Nephron progenitor cell (in vitro differentiated cells): ENCODE measurements around the gene ACAP2.

Experiments used
- DNase-seq: peaks from one replicate; pipeline ENCODE4 v3.0.0; 2021
- H3K27ac Mint-ChIP-seq: 2 replicates; pipeline ENCODE4 v1.8.0; 2021; ENCODE audit warnings: mild to moderate bottlenecking, moderate library complexity, mixed read lengths
- H3K27me3 Mint-ChIP-seq: 2 replicates; pipeline ENCODE4 v1.8.0; 2021; ENCODE audit warnings: mild to moderate bottlenecking, low read depth, mixed read lengths; ENCODE audit not compliant: poor library complexity
- H3K36me3 Mint-ChIP-seq: 2 replicates; pipeline ENCODE4 v1.8.0; 2021; ENCODE audit warnings: low read depth, mixed read lengths
- H3K4me1 Mint-ChIP-seq: 2 replicates; pipeline ENCODE4 v1.8.0; 2021; ENCODE audit warnings: mixed read lengths
- H3K4me3 Mint-ChIP-seq: 2 replicates; pipeline ENCODE4 v1.8.0; 2021; ENCODE audit warnings: mild to moderate bottlenecking, moderate library complexity, mixed read lengths
- H3K9me3 Mint-ChIP-seq: 2 replicates; pipeline ENCODE4 v1.8.0; 2021; ENCODE audit warnings: mild to moderate bottlenecking, moderate library complexity, mixed read lengths
- TF ChIP-seq, protein P1 (sequence below): fragments of 200-600 bp; sonication (generic); IDR thresholded peaks from 2 replicates; pipeline ENCODE4 v1.5.0; 2021; ENCODE audit warnings: antibody characterized with exemption

Gene ACAP2

DNA sequence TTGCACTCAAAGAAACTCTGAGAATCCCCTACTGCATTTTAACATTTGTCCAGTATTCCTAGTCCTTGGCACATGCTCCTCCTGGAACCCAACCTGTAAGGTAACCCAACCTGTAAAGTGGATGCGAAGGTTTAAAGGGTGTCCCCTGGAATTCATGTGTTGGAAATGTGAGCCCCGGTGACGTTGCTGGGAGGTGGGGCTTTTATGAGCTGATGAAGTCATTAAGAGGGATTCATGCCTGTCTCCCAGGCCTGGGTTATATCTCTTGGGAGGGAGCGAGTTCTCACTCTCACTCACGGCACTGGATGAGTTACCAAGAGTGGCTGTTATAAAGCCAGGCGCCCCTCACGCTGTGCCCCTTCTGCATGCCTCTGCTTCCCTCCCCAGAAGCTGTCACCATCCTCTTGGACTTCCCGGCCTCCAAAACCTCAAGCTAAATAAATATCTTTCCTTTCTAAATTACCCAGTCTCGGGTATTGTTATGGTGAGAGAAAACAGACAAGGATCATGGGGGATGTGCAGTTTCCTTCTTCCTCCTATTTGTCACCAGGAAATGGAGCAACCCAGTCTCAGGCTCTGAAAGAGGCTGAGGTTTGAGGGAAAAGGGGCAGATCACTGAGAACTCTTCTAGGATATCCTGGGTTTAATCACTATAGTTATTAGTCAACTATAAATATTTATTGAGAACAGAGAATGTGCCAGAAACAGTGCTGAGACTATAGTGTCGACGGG lies 179.5 kb downstream of the ACAP2 start:
- peaks cover 34% of the 10 kb centered on the region for H3K4me1 Mint-ChIP-seq
- H3K27ac Mint-ChIP-seq = no peak overlapping the region
- no peak overlapping the region for H3K4me3 Mint-ChIP-seq
- TF ChIP-seq, protein P1, sequence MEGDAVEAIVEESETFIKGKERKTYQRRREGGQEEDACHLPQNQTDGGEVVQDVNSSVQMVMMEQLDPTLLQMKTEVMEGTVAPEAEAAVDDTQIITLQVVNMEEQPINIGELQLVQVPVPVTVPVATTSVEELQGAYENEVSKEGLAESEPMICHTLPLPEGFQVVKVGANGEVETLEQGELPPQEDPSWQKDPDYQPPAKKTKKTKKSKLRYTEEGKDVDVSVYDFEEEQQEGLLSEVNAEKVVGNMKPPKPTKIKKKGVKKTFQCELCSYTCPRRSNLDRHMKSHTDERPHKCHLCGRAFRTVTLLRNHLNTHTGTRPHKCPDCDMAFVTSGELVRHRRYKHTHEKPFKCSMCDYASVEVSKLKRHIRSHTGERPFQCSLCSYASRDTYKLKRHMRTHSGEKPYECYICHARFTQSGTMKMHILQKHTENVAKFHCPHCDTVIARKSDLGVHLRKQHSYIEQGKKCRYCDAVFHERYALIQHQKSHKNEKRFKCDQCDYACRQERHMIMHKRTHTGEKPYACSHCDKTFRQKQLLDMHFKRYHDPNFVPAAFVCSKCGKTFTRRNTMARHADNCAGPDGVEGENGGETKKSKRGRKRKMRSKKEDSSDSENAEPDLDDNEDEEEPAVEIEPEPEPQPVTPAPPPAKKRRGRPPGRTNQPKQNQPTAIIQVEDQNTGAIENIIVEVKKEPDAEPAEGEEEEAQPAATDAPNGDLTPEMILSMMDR = no peak
- H3K36me3 Mint-ChIP-seq = peaks cover 24% of the 10 kb centered on the region
- no peak for DNase-seq
- no peaks in the 10 kb centered on the region for H3K9me3 Mint-ChIP-seq
- H3K27me3 Mint-ChIP-seq = peaks cover 6% of the 10 kb centered on the region

DNA sequence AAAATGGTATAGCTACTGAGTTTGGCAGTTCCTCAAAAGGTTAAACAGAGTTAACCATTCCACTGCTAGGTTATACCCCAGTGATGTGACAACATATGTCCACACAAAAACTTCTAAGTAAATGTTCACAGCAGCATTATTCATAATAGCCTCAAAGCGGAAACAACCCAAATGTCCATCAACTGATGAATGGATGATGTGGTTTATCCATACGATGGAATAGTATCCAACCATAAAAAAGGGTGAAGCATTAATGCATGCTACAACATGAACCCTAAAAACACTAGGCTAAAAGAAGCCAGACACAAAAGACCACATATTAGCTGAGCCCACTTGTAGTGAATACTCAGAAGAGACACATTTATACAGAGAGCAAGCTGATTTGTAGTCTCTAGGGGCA lies 180.9 kb downstream of the ACAP2 start:
- Mint-ChIP-seq H3K9me3 (no peaks in the 10 kb centered on the region), H3K4me1 (peaks cover 35% of the 10 kb centered on the region), H3K4me3 (no peak overlapping the region), H3K36me3 (peaks cover 15% of the 10 kb centered on the region), H3K27ac (no peak overlapping the region), H3K27me3 (peaks cover 6% of the 10 kb centered on the region)
- TF ChIP-seq, protein P1 = no peak
- no peak for DNase-seq

DNA sequence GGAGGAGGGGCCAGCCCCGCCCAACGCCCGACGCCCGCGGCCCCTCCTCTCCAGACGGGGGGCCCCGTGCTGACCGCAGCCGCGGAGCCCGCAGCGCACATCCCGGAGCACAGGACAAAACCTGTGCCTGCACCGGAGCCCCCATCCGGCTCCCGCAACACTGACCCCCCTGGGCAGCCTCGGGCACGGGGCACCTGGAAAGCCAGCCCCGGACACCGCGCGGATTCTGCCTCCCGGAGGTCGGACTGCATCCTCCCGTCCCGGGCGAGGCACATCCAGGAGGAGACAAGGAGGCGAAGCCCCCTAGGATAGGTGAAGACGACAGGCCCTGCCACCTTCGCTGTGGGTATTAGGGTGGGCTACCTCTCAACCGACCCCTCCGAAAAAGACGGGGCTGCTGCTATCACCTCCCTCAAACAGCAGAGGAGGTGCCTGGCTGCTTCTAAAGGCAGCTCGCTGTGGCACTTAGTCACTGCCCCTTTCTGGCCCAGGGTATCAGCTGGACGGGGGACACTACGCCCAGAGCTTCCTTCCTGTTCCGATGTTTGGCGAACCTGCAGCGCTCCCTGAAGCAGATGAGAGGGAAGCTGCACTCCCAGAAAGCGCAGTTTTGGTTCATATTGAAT lies 182.4 kb downstream of the ACAP2 start:
- TF ChIP-seq, protein P1 = no peak
- no peak for DNase-seq
- no peaks in the 10 kb centered on the region for H3K9me3 Mint-ChIP-seq
- H3K4me1 Mint-ChIP-seq = peaks cover 48% of the 10 kb centered on the region
- H3K27ac Mint-ChIP-seq = no peak overlapping the region
- peak overlapping the region; percentile 74 for H3K4me3 Mint-ChIP-seq
- H3K36me3 Mint-ChIP-seq = peaks cover 8% of the 10 kb centered on the region
- H3K27me3 Mint-ChIP-seq = peaks cover 6% of the 10 kb centered on the region

DNA sequence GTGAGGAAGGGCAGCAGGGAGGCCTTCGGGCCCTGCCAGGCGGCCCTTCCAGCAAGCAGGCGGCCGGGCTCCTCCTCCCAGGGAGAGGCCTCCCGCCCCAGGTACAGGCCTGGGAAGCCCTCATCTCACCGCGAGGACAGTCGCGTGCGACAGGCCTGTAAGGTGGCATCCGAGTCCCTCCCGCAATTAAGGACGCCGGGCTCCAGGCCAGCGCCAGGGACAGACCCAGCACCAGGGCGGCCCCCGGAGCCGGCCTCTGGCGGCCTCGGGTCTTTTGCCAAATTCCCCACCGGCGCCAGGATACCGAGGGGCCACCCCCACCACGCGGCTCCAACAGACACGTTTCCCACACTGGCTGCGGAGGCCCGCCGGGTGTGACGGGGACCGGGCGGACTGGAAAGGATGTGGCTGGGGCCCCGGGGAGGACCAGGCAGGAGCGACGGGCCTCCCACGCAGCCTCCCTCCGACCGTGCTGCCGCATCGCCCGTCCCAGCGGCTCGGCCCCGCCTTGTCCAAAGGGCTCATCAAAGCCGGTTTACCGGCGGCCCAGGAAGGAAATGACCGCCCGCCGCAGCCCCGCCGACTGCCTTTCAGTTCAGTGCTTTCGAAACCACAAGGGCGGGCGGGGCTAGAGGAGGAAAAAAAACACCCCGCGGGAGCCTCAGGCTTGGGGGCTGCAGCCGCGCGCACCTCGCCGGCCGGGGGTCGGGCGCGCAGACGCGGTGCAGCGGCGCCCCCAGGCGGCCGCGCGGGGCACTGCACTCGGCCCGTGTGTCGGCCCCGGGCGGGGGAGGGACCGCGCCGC lies 183.1 kb downstream of the ACAP2 start:
- peaks cover 55% of the 10 kb centered on the region for H3K4me1 Mint-ChIP-seq
- peaks cover 1% of the 10 kb centered on the region for H3K36me3 Mint-ChIP-seq
- H3K27me3 Mint-ChIP-seq = peaks cover 9% of the 10 kb centered on the region
- H3K4me3 Mint-ChIP-seq = peak overlapping the region; percentile 67
- no peaks in the 10 kb centered on the region for H3K9me3 Mint-ChIP-seq
- DNase-seq = peak; percentile 94
- TF ChIP-seq, protein P1 = no peak
- no peak overlapping the region for H3K27ac Mint-ChIP-seq

DNA sequence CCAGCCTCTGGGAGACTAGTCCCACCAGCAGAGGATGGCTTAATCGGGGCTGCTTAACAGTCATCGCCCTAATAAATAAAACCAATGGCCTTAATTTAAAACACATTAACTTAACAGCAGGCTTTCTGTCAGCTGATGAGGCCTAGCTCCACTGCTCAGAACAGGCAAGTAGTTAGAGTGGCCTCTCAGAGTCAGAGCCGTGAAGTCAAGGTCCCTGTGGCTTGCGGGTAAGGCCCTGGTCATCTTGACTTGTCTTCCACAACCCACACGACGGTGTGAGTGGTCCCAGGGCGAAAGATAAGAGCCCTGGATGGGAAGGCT lies 183.7 kb downstream of the ACAP2 start:
- no peak overlapping the region for H3K4me3 Mint-ChIP-seq

More for the DNA sequence above, 183.7 kb downstream of the ACAP2 start:
- H3K9me3 Mint-ChIP-seq = no peaks in the 10 kb centered on the region
- H3K27me3 Mint-ChIP-seq = peaks cover 9% of the 10 kb centered on the region
- no peak overlapping the region for H3K27ac Mint-ChIP-seq
- no peaks in the 10 kb centered on the region for H3K36me3 Mint-ChIP-seq
- no peak for DNase-seq
- TF ChIP-seq, protein P1 = no peak
- H3K4me1 Mint-ChIP-seq = peaks cover 55% of the 10 kb centered on the region
